Measurements from ENCODE around the gene BARHL2. TPM values are rescaled to one million over a fixed set of nuclear protein-coding genes. Genes with fewer than 3 reads are reported as not detected.

The BARHL2 gene
- total and polyA plus RNA-seq, 7 donors, result not detected

- no peak for DNase-seq
- H3K4me1 ChIP-seq, result peaks cover 0 to 25% (median 18%) of the 10 kb centered on the region in 4 donors
- no peak overlapping the region for H3K27ac ChIP-seq
- H3K27me3 ChIP-seq, result peaks cover 63 to 100% (median 95%) of the 10 kb centered on the region in 3 donors
- WGBS, 2 donors, result 6 to 7% methylated on average over 5 of the region's 5 CpGs
- TF ChIP-seq POLR2AphosphoS5 (IDR thresholded peaks at IDR 0.05), result no peak
- TF ChIP-seq EP300 (IDR thresholded peaks at IDR 0.05), result no peak
- no peak for TF ChIP-seq CTCF (IDR thresholded peaks at IDR 0.05)
- H3K4me3 ChIP-seq, result no peak overlapping the region
- intact Hi-C loops (cut with DNase I), result no loop called here
- no peaks in the 10 kb centered on the region for H3K9me3 ChIP-seq
- H3K36me3 ChIP-seq, result no peaks in the 10 kb centered on the region
These were observed 5.4 kb downstream of the BARHL2 start for GRCh38 chr1:90711696-90712095.

GRCh38 chr1:90710579-90711536 lies 6.2 kb downstream of the BARHL2 start:
- Histone ChIP-seq H3K27me3 (peaks cover 64 to 100% (median 95%) of the 10 kb centered on the region in 3 donors), H3K9me3 (no peaks in the 10 kb centered on the region), H3K4me3 (no peak overlapping the region), H3K36me3 (no peaks in the 10 kb centered on the region), H3K4me1 (peaks cover 0 to 27% (median 19%) of the 10 kb centered on the region in 4 donors), H3K27ac (no peak overlapping the region)
- TF ChIP-seq POLR2A (IDR thresholded peaks at IDR 0.05), result no peak
- no peak for DNase-seq
- intact Hi-C loops (cut with DNase I), result no loop called here
- 3 to 5% methylated on average over 41 of the region's 41 CpGs for WGBS, 2 donors

- WGBS, 2 donors, result 35 to 70% methylated on average over 2 of the region's 2 CpGs
- H3K4me3 ChIP-seq, result no peak overlapping the region
- TF ChIP-seq EP300 (IDR thresholded peaks at IDR 0.05) (no peak), POLR2AphosphoS5 (IDR thresholded peaks at IDR 0.05) (no peak), CTCF (IDR thresholded peaks at IDR 0.05) (no peak), POLR2A (IDR thresholded peaks at IDR 0.05) (no peak)
- no peak for DNase-seq
- peaks cover 0 to 27% (median 19%) of the 10 kb centered on the region in 4 donors for H3K4me1 ChIP-seq
- H3K27me3 ChIP-seq, result peaks cover 67 to 100% (median 97%) of the 10 kb centered on the region in 3 donors
- intact Hi-C loops (cut with DNase I), result no loop called here
- no peaks in the 10 kb centered on the region for H3K36me3 ChIP-seq
- no peak overlapping the region for H3K27ac ChIP-seq
- no peaks in the 10 kb centered on the region for H3K9me3 ChIP-seq
These were observed 7.6 kb downstream of the BARHL2 start for GRCh38 chr1:90709535-90709934.

- intact Hi-C loops (cut with DNase I), result no loop called here
- H3K4me1 ChIP-seq, result peaks cover 0 to 25% (median 19%) of the 10 kb centered on the region in 4 donors
- no peak overlapping the region for H3K27ac ChIP-seq
- no peak for DNase-seq
- H3K9me3 ChIP-seq, result no peaks in the 10 kb centered on the region
- H3K36me3 ChIP-seq, result no peaks in the 10 kb centered on the region
- peaks cover 62 to 100% (median 96%) of the 10 kb centered on the region in 3 donors for H3K27me3 ChIP-seq
- TF ChIP-seq POLR2A (IDR thresholded peaks at IDR 0.05) (no peak), POLR2AphosphoS5 (IDR thresholded peaks at IDR 0.05) (no peak), CTCF (IDR thresholded peaks at IDR 0.05) (no peak), EP300 (IDR thresholded peaks at IDR 0.05) (no peak)
- 16 to 17% methylated on average over 2 of the region's 2 CpGs for WGBS, 2 donors
- no peak overlapping the region for H3K4me3 ChIP-seq
These were observed 8.3 kb downstream of the BARHL2 start for GRCh38 chr1:90708826-90709225.

GRCh38 chr1:90708236-90708786 lies 8.8 kb downstream of the BARHL2 start:
- H3K4me3 ChIP-seq, result no peak overlapping the region
- no peak for TF ChIP-seq POLR2AphosphoS5 (IDR thresholded peaks at IDR 0.05)
- TF ChIP-seq POLR2A (IDR thresholded peaks at IDR 0.05), result no peak
- TF ChIP-seq CTCF (IDR thresholded peaks at IDR 0.05), result no peak
- no peak for TF ChIP-seq EP300 (IDR thresholded peaks at IDR 0.05)
- WGBS, 2 donors, result 7 to 10% methylated on average over 6 of the region's 6 CpGs
- no peaks in the 10 kb centered on the region for H3K9me3 ChIP-seq
- no peak for DNase-seq
- peaks cover 58 to 100% (median 96%) of the 10 kb centered on the region in 3 donors for H3K27me3 ChIP-seq
- H3K27ac ChIP-seq, result no peak overlapping the region
- no peaks in the 10 kb centered on the region for H3K36me3 ChIP-seq
- H3K4me1 ChIP-seq, result peaks cover 0 to 23% (median 19%) of the 10 kb centered on the region in 4 donors
- intact Hi-C loops (cut with DNase I), result no loop called here
